ENCODE measurements around the gene NPLOC4.
A peak's percentile ranks its signal among the peaks of the same experiment; 100 is the strongest.

The NPLOC4 gene

DNA sequence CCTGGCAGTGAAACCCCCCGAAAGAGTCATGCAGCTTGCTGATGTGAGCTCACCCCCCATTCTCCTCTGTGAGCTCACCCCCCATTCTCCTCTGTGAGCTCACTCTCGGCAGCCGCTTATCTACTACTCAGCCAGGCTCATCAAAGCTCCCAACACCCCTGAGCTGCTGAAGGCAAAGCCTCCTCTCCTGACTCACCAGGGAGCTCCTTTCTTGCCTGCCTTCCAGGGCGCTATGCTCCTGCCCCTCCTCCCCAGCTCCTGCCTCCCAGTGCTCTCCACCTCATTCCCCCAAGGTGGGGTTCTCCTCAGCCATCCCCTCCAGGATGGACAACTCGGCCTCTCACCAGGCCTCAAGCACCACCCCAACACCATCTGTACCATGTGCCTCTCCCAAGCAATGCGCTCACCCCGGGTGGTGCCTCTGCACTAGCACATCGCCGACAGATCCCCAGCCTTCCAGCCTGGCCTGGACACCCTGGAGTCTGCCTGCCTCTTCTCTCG is 57.0 kb downstream of the NPLOC4 start:
- Histone ChIP-seq H4K8ac (ENCODE audit: low read depth, low read length) (no peak overlapping the region), H3K9me3 (replicated peaks in 1 of 2; ENCODE audit: control insufficient read depth in 2 of 2, insufficient read depth in 1 of 2, low read depth in 1 of 2, low read length in 2 of 2) (no peaks in the 10 kb centered on the region), H3K14ac (ENCODE audit: low read length) (no peak overlapping the region), H3K4ac (ENCODE audit: low read length) (no peak overlapping the region), H3K23ac (ENCODE audit: low read depth, low read length, poor library complexity) (peak overlapping the region; percentile 25), H3K18ac (ENCODE audit: low read length) (no peak overlapping the region), H2BK5ac (ENCODE audit: low read length) (no peak overlapping the region), H3K4me3 (ENCODE audit: low read length in 2 of 2) (no peak overlapping the region), H2BK15ac (ENCODE audit: low read length) (no peak overlapping the region), H2BK12ac (ENCODE audit: low read length) (no peak overlapping the region), H3K36me3 (replicated peaks in 1 of 2; ENCODE audit: control insufficient read depth in 2 of 2, insufficient read depth in 2 of 2, low read length in 2 of 2) (peaks cover 20 to 93% of the 10 kb centered on the region in 2 donors), H3K27me3 (ENCODE audit: control insufficient read depth in 3 of 3, insufficient read depth in 3 of 3, low read depth in 1 of 3, low read length in 3 of 3) (no peaks in the 10 kb centered on the region), H3K79me1 (ENCODE audit: low read depth, low read length) (peaks cover 3% of the 10 kb centered on the region), H2AK5ac (ENCODE audit: low read depth, low read length) (no peak overlapping the region), H3K9ac (ENCODE audit: low read depth, low read length, poor library complexity) (no peak overlapping the region), H3K4me2 (ENCODE audit: insufficient read depth, low read length, poor library complexity, severe bottlenecking) (no peak overlapping the region), H2BK120ac (ENCODE audit: low read depth, low read length) (no peak overlapping the region), H3K27ac (replicated peaks; ENCODE audit: low read length) (no peak overlapping the region), H3K4me1 (ENCODE audit: control insufficient read depth in 2 of 2, insufficient read depth in 1 of 2, low read depth in 1 of 2, low read length in 2 of 2) (no peaks in the 10 kb centered on the region), H2AFZ (ENCODE audit: low read length) (no peak overlapping the region), H4K91ac (ENCODE audit: low read depth, low read length, poor library complexity) (no peak overlapping the region)
- no peak for DNase-seq (ENCODE audit: low spot score)
- no CpG with 5 or more reads among the region's 10 CpGs for WGBS, 2 donors (ENCODE audit: extremely low coverage in 2 of 2, insufficient read length in 2 of 2, insufficient replicate concordance in 1 of 2)

DNA sequence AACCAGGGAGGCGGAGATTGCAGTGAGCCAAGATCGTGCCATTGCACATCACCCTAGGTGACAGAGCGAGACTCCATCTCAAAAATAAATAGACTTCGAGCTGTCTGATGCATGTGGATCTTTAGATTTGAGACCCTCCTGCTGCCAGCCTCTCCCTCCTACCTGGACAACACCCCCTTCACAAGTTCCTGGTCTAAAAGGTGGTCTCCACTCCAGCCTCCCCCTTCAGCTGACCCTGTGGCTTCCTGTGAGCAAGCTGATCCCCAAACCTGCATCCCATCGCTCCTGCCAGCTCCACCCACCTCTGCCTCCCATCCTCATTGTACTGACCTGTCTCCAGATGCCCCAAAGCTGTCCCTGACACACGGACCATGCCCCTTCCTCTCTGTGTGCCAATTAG is 57.6 kb downstream of the NPLOC4 start:
- peaks cover 25 to 93% of the 10 kb centered on the region in 2 donors for H3K36me3 ChIP-seq (replicated peaks in 1 of 2; ENCODE audit: control insufficient read depth in 2 of 2, insufficient read depth in 2 of 2, low read length in 2 of 2)
- H3K9ac ChIP-seq (ENCODE audit: low read depth, low read length, poor library complexity) = no peak overlapping the region
- no CpG with 5 or more reads among the region's 6 CpGs for WGBS, 2 donors (ENCODE audit: extremely low coverage in 2 of 2, insufficient read length in 2 of 2, insufficient replicate concordance in 1 of 2)
- H3K4me2 ChIP-seq (ENCODE audit: insufficient read depth, low read length, poor library complexity, severe bottlenecking) = no peak overlapping the region
- H3K79me1 ChIP-seq (ENCODE audit: low read depth, low read length) = peaks cover 3% of the 10 kb centered on the region
- no peak overlapping the region for H3K4me3 ChIP-seq (ENCODE audit: low read length in 2 of 2)
- H3K9me3 ChIP-seq (replicated peaks in 1 of 2; ENCODE audit: control insufficient read depth in 2 of 2, insufficient read depth in 1 of 2, low read depth in 1 of 2, low read length in 2 of 2) = no peaks in the 10 kb centered on the region
- H4K8ac ChIP-seq (ENCODE audit: low read depth, low read length) = no peak overlapping the region
- no peak overlapping the region for H2BK12ac ChIP-seq (ENCODE audit: low read length)
- H2BK120ac ChIP-seq (ENCODE audit: low read depth, low read length) = no peak overlapping the region
- H2AFZ ChIP-seq (ENCODE audit: low read length) = no peak overlapping the region
- no peaks in the 10 kb centered on the region for H3K4me1 ChIP-seq (ENCODE audit: control insufficient read depth in 2 of 2, insufficient read depth in 1 of 2, low read depth in 1 of 2, low read length in 2 of 2)
- no peak overlapping the region for H3K4ac ChIP-seq (ENCODE audit: low read length)
- H4K91ac ChIP-seq (ENCODE audit: low read depth, low read length, poor library complexity) = no peak overlapping the region
- no peak overlapping the region for H3K14ac ChIP-seq (ENCODE audit: low read length)
- no peak overlapping the region for H3K23ac ChIP-seq (ENCODE audit: low read depth, low read length, poor library complexity)
- no peak overlapping the region for H3K18ac ChIP-seq (ENCODE audit: low read length)
- no peak for DNase-seq (ENCODE audit: low spot score)
- no peak overlapping the region for H2BK15ac ChIP-seq (ENCODE audit: low read length)
- no peak overlapping the region for H2BK5ac ChIP-seq (ENCODE audit: low read length)
- H3K27me3 ChIP-seq (ENCODE audit: control insufficient read depth in 3 of 3, insufficient read depth in 3 of 3, low read depth in 1 of 3, low read length in 3 of 3) = no peaks in the 10 kb centered on the region
- H2AK5ac ChIP-seq (ENCODE audit: low read depth, low read length) = no peak overlapping the region
- no peak overlapping the region for H3K27ac ChIP-seq (replicated peaks; ENCODE audit: low read length)

DNA sequence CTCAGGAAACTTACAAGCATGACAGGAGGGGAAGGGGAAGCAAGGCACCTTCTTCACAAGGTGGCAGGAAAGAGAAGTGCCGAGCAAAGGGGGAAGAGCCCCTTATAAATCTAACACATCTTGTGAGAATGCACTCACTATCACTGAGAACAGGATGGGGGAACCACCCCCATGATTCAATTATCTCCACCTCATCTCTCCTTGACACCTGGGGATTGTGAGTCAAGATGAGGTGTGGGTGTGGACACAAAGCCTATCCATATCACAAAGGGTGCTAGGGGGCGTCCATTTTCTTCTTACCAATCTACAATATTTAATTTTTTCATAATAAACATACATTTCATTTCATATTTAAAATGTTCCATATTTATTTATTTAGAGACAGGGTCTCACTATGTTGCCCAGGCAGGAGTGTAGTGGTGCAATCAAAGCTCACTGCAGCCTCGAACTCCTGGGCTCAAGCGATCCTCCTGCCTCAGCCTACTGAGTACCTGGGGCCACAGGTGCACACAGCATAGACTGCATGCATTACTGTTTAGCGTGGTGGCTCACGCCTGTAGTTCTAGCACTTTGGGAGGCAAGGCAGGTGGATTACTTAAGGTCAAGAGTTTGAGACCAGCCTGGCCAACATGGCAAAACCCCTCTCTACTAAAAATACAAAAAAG is 58.2 kb downstream of the NPLOC4 start:
- no peak overlapping the region for H3K14ac ChIP-seq (ENCODE audit: low read length)
- H2AFZ ChIP-seq (ENCODE audit: low read length) = no peak overlapping the region
- no peak for DNase-seq (ENCODE audit: low spot score)
- no peak overlapping the region for H2BK12ac ChIP-seq (ENCODE audit: low read length)
- H3K27me3 ChIP-seq (ENCODE audit: control insufficient read depth in 3 of 3, insufficient read depth in 3 of 3, low read depth in 1 of 3, low read length in 3 of 3) = no peaks in the 10 kb centered on the region
- H3K4me3 ChIP-seq (ENCODE audit: low read length in 2 of 2) = no peak overlapping the region
- H4K8ac ChIP-seq (ENCODE audit: low read depth, low read length) = no peak overlapping the region
- H2BK5ac ChIP-seq (ENCODE audit: low read length) = peak overlapping the region; percentile 63
- H3K23ac ChIP-seq (ENCODE audit: low read depth, low read length, poor library complexity) = no peak overlapping the region
- H3K18ac ChIP-seq (ENCODE audit: low read length) = no peak overlapping the region
- no peaks in the 10 kb centered on the region for H3K9me3 ChIP-seq (replicated peaks in 1 of 2; ENCODE audit: control insufficient read depth in 2 of 2, insufficient read depth in 1 of 2, low read depth in 1 of 2, low read length in 2 of 2)
- no peak overlapping the region for H3K9ac ChIP-seq (ENCODE audit: low read depth, low read length, poor library complexity)
- no peak overlapping the region for H2BK15ac ChIP-seq (ENCODE audit: low read length)
- no peak overlapping the region for H2BK120ac ChIP-seq (ENCODE audit: low read depth, low read length)
- no CpG with 5 or more reads among the region's 6 CpGs for WGBS, 2 donors (ENCODE audit: extremely low coverage in 2 of 2, insufficient read length in 2 of 2, insufficient replicate concordance in 1 of 2)
- H3K27ac ChIP-seq (replicated peaks; ENCODE audit: low read length) = no peak overlapping the region
- H3K79me1 ChIP-seq (ENCODE audit: low read depth, low read length) = peaks cover 3% of the 10 kb centered on the region
- H3K4me1 ChIP-seq (ENCODE audit: control insufficient read depth in 2 of 2, insufficient read depth in 1 of 2, low read depth in 1 of 2, low read length in 2 of 2) = no peaks in the 10 kb centered on the region
- peaks cover 28 to 93% of the 10 kb centered on the region in 2 donors for H3K36me3 ChIP-seq (replicated peaks in 1 of 2; ENCODE audit: control insufficient read depth in 2 of 2, insufficient read depth in 2 of 2, low read length in 2 of 2)
- no peak overlapping the region for H3K4ac ChIP-seq (ENCODE audit: low read length)
- H3K4me2 ChIP-seq (ENCODE audit: insufficient read depth, low read length, poor library complexity, severe bottlenecking) = no peak overlapping the region
- no peak overlapping the region for H2AK5ac ChIP-seq (ENCODE audit: low read depth, low read length)
- no peak overlapping the region for H4K91ac ChIP-seq (ENCODE audit: low read depth, low read length, poor library complexity)

DNA sequence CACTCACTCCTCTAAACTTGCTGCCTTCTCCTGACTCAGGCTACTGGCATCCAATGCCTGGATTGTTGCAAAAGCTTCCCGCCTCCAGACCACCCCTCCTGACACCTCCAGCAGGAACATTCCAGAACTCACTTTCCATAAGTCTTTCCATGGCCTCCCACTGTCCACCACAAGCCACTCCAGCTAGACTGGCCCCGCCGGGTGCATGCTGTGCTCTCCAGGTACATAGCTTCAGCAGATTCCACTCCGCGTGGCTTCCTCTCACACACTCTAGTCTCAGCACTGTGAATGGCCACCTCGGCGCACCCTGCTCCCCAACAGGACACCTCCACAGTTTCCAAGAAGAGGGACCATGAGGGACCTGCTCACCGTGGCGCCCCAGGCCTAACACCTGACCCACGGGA is 58.9 kb downstream of the NPLOC4 start:
- Histone ChIP-seq H3K4me3 (ENCODE audit: low read length in 2 of 2) (no peak overlapping the region), H2BK12ac (ENCODE audit: low read length) (no peak overlapping the region), H4K8ac (ENCODE audit: low read depth, low read length) (no peak overlapping the region), H3K4me2 (ENCODE audit: insufficient read depth, low read length, poor library complexity, severe bottlenecking) (no peak overlapping the region), H3K18ac (ENCODE audit: low read length) (no peak overlapping the region), H3K4me1 (ENCODE audit: control insufficient read depth in 2 of 2, insufficient read depth in 1 of 2, low read depth in 1 of 2, low read length in 2 of 2) (no peaks in the 10 kb centered on the region), H3K9me3 (replicated peaks in 1 of 2; ENCODE audit: control insufficient read depth in 2 of 2, insufficient read depth in 1 of 2, low read depth in 1 of 2, low read length in 2 of 2) (no peaks in the 10 kb centered on the region), H2AK5ac (ENCODE audit: low read depth, low read length) (no peak overlapping the region), H3K36me3 (replicated peaks in 1 of 2; ENCODE audit: control insufficient read depth in 2 of 2, insufficient read depth in 2 of 2, low read length in 2 of 2) (peaks cover 29 to 93% of the 10 kb centered on the region in 2 donors), H2AFZ (ENCODE audit: low read length) (no peak overlapping the region), H3K79me1 (ENCODE audit: low read depth, low read length) (peaks cover 3% of the 10 kb centered on the region), H3K4ac (ENCODE audit: low read length) (no peak overlapping the region), H2BK15ac (ENCODE audit: low read length) (no peak overlapping the region), H3K9ac (ENCODE audit: low read depth, low read length, poor library complexity) (no peak overlapping the region), H3K27ac (replicated peaks; ENCODE audit: low read length) (no peak overlapping the region), H4K91ac (ENCODE audit: low read depth, low read length, poor library complexity) (no peak overlapping the region), H3K23ac (ENCODE audit: low read depth, low read length, poor library complexity) (no peak overlapping the region), H3K14ac (ENCODE audit: low read length) (no peak overlapping the region), H2BK5ac (ENCODE audit: low read length) (peak overlapping the region; percentile 63), H3K27me3 (ENCODE audit: control insufficient read depth in 3 of 3, insufficient read depth in 3 of 3, low read depth in 1 of 3, low read length in 3 of 3) (no peaks in the 10 kb centered on the region), H2BK120ac (ENCODE audit: low read depth, low read length) (no peak overlapping the region)
- no CpG with 5 or more reads among the region's 10 CpGs for WGBS, 2 donors (ENCODE audit: extremely low coverage in 2 of 2, insufficient read length in 2 of 2, insufficient replicate concordance in 1 of 2)
- no peak for DNase-seq (ENCODE audit: low spot score)
